HG03520 (cell line): Measurements from ENCODE around the gene PTPRN2.

ENCODE experiments used
- ATAC-seq: cut with Tn5 transposase; IDR thresholded peaks from one replicate; pipeline ENCODE4 v1.9.1; 2021; ENCODE audit warnings: mild to moderate bottlenecking, moderate library complexity; ENCODE audit not compliant: unreplicated experiment

The PTPRN2 gene

GRCh38 chr7:158558816-158559215 lies 28.8 kb downstream of the PTPRN2 start:
- ATAC-seq: no peak

- ATAC-seq: no peak
Measured at GRCh38 chr7:158557441-158557755, 30.2 kb downstream of the PTPRN2 start.

DNA sequence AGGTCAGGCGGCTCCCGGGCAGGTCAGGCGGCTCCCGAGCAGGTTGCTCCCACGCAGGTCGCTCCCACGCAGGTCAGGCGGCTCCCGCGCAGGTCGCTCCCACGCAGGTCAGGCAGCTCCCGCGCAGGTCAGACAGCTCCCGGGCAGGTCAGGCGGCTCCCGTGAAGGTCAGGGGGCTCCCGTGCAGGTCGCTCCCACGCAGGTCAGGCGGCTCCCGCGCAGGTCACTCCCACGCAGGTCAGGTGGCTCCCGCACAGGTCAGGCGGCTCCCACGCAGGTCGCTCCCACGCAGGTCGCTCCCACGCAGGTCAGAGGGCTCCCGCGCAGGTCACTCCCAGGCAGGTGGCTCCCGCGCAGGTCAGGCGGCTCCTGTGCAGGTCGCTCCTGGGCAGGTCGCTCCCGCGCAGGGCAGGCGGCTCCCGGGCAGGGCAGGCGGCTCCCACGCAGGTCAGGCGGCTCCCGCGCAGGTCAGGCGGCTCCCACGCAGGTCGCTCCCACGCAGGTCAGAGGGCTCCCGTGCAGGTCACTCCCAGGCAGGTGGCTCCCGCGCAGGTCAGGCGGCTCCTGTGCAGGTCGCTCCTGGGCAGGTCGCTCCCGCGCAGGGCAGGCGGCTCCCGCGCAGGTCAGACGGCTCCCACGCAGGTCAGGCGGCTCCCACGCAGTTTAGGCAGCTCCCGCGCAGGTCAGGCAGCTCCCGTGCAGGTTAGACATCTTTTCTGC lies 30.7 kb downstream of the PTPRN2 start:
- ATAC-seq: no peak

- no peak for ATAC-seq
Measured at GRCh38 chr7:158555034-158555520, 32.5 kb downstream of the PTPRN2 start.

- no peak for ATAC-seq
Measured at GRCh38 chr7:158550886-158551452, 36.7 kb downstream of the PTPRN2 start.

DNA sequence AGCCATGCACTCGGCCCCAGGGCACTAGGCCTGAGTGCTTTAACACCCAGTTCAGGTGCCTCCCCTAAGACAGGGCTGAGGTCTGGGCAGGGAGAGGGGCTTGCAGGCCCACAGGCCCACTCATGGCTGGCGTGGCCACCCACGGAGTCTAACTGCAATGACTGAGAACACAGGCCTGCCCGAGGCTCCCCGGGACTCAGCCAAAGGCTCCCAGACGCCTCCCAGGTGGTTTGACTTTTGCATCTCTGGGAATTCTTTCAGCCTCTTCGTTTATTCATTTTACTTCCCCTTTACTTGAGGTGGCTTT lies 37.3 kb downstream of the PTPRN2 start:
- ATAC-seq: no peak

DNA sequence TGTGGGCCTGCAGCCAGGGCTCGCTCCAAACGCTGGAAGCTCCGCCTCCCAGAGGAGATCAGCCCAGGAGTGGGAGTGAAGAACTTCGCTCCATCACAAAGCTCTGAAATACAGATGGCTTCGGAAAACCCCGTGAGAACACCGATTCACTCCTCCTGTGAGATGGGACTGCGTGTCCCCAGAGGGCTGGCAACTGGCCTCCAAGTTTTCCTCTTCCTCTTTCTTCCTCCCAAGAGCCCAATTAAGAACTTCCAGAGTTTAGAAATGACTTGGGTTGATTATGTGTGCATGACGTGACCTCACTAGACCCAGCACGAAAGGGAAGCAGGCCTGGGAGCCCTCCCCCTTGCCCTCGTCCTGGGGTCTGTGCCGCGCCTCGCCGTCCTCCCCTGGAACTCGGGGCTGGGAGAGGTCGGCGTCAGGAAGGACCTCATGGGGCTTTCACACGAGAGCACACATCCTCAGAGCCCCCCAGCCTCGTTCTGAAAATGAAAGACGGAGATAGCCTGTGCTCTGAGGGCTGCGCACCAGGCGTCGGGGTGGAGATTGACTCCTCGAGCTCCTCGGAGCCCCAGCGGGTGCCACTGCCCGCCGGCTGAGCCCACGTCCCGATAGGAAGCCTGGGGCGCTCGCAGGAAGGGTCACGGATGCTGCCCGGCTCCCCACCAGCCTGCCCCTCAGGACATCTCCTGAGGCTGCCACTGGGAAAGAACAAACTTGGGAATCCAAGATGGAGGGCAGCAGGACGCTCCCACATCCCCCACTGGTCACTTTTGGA lies 37.8 kb downstream of the PTPRN2 start:
- no peak for ATAC-seq

DNA sequence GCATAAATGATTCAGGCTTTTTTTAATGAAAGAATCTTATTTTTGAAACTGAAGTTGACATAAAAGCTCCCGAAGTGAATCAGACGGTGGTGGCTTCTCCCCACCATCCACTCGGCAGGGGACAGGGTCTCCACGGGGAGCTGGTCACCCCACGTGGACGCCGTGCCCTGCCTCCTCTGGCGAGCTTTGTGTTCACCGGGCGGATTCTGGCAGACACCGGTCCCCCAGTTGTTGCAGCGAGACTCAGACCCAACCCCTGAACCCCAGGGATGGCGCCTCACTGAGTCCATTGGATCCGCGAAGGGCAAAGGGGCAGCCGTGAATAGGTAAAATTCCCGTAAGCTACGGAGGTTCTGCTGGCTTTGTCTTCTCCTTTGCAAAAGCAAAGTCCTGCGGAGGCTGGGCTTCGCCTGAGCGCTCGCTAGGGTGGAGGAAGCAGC lies 38.4 kb downstream of the PTPRN2 start:
- ATAC-seq: no peak

- no peak for ATAC-seq
Measured at GRCh38 chr7:158548726-158549125, 38.9 kb downstream of the PTPRN2 start.

GRCh38 chr7:158547817-158548216 lies 39.8 kb downstream of the PTPRN2 start:
- no peak for ATAC-seq

DNA sequence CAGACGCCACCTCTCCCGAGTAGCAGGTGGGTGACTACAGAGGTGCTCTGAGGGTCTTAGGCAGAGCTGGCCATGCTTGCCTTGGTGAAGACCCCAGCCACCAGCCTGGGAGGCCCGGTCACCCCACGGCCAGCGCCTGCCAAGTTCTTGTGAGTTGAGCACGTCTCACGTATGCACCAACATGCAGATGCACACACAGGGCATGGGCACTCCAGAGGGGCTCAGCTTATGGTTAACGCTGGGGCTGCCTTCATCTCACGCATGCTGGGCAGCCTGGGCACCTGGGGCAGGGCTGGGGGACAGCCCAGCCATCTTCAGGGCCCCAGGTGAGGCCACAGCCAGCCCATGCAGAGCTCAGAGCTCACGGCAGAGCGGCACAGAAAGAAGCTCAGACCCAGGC lies 41.0 kb downstream of the PTPRN2 start:
- no peak for ATAC-seq

DNA sequence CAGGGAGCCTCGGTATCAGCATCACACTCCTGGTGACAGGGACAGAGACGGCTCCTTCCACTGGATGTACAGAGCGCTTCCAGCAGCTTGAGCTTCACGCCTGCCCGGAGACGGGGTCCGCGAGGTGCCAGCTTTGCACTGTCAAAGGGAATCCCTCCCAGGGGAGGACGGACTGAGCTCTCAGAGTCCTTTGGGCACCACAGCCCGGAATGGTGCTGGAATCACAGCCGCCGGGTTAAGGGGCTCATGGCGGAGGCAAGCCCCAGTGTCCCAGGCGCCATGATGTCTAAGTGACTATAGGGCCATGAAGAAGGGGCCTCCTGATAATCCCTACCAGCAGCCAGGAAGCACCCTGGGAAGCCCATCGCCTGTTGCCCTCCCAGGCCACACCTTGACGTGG lies 41.4 kb downstream of the PTPRN2 start:
- no peak for ATAC-seq

DNA sequence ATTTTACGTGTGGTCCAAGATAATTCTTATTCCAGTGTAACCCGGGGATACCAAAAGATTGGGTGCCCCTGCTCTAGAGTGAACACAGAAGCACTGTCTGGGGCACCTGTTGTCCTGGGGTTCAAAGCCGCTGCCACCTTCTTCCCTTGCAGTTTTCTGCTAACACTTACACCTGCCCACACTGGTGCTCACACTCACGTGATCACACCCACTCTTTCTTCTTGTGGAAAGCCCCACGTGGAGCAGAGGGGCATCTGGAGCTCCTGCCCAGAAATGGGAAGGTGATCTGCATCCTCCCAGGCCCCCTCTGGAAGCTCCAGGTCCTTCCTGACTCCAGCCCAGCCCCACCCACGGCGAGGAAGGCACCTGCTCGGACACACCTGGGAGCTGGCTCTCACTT lies 42.9 kb downstream of the PTPRN2 start:
- no peak for ATAC-seq

DNA sequence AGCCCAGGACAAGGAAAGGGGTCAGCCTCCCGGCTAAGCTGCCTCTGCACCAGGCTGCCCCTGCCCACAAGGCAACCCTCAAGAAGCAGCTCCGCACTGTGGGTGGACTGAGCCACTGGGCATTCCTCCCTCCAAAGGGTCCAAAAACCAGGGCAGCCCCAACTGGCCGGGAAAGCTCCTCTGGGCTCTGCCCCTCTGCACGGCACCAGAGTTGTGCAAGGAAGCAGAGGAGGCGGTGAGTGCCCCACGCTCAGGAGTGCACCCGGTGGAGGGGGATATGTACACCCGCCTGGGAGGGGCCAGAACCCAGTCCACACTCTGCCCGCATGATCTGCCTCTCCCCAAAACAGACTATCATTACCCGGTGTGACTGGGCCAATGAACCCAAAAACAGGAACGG lies 43.8 kb downstream of the PTPRN2 start:
- ATAC-seq: no peak

- no peak for ATAC-seq
Measured at GRCh38 chr7:158542651-158543566, 44.7 kb downstream of the PTPRN2 start.

DNA sequence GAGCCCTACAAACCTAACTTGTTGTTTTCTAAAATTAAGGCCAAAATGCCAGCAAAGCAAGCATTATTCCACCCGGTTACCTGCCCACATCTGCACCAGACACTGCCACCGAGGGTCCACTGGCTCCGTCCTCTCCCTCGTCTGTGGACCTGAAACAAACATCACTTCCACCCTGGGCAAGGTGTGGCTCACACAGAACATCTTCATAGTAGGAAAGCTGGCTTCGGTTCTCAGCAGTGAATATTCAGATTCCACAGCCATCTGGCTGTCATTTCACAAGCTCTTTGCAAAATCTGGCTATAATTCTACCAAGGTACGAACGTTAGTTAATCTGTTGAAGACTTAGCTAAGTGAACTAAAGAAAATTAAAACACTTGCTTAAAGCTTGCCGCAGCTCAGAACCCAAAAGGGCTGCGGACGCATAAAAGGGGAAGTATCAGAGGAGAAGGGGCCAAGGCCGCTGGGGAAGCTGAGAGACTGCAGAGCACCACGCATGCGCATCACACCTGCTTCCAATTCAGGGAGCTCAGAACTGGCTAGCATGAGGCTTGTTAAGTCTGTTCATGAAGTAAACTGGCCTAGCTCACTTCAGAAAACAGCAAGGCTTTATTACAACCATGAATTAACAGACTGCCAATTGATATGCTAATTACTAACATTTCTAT lies 46.1 kb downstream of the PTPRN2 start:
- no peak for ATAC-seq

GRCh38 chr7:158539711-158540146 lies 47.9 kb downstream of the PTPRN2 start:
- no peak for ATAC-seq

- ATAC-seq: no peak
Measured at GRCh38 chr7:158538156-158538946, 49.3 kb downstream of the PTPRN2 start.

DNA sequence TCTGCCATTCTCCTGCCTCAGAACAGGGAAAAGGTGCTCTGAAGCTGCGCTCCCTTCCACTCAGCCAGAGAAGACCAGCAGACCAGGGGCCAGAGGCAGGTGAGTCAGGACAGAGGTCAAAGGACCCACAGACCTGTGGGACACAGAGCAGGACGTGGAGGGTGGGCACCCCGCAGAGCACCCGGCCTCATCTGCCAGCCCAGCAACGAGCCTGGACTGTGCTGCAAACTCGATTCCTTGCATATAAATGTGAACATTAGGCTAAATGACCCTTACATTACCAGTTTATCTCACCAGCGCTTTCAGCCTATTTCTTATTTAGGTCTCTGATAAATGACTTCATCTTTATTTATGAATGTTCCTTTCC lies 50.1 kb downstream of the PTPRN2 start:
- ATAC-seq: no peak
